SK-N-SH (cell line): ENCODE results near the gene DDX1. TPM values are rescaled to one million over a fixed set of nuclear protein-coding genes. Genes with fewer than 3 reads are reported as not detected.

Experiments used
- CTCF ChIA-PET: fragments of 300-600, 350-600 bp; formaldehyde crosslinking; extraction: SDS; loops from one replicate; lab custom pipeline; 2021; lab: Yijun Ruan, JAX
- POLR2A ChIA-PET: fragments of 350-600 bp; sonication (Branson Sonifier 250); formaldehyde crosslinking; extraction: SDS; loops from one replicate; lab custom pipeline; 2020; ENCODE audit warnings: antibody characterized with exemption, inconsistent platforms; lab: Yijun Ruan, JAX
- DNase-seq: peaks from one replicate; pipeline ENCODE4 v3.0.0; 2012
- H2AFZ ChIP-seq: fragments of 200-600 bp; sonication (generic); 2 replicates; pipeline ENCODE4 v1.8.1; 2016; ENCODE audit warnings: antibody characterized with exemption, mild to moderate bottlenecking, low read depth
- H3F3A ChIP-seq: fragments of 200-600 bp; sonication (generic); replicated peaks from 2 replicates; pipeline ENCODE3; 2016; ENCODE audit warnings: antibody characterized with exemption, mild to moderate bottlenecking; ENCODE audit not compliant: insufficient read depth
- H3K27ac ChIP-seq, 2 experiments: fragments of 200-500 bp in 1 of 2; fragments of 200-600 bp in 1 of 2; sonication (Bioruptor generic) in 1 of 2; sonication (generic), shearing (Covaris generic) in 1 of 2; 2 replicates each; pipeline versions ENCODE4 v1.5.1 to v1.6.1; 2014 to 2016; ENCODE audit warnings: low read depth in 2 of 2, inconsistent platforms in 1 of 2, low read length in 1 of 2, mild to moderate bottlenecking in 1 of 2, mixed read lengths in 1 of 2
- H3K27me3 ChIP-seq: fragments of 200-600 bp; sonication (generic), shearing (Covaris generic); 2 replicates; pipeline ENCODE4 v1.6.1; 2016; ENCODE audit warnings: mixed run types; ENCODE audit not compliant: insufficient read depth
- H3K36me3 ChIP-seq, 2 experiments: fragments of 200-500 bp in 1 of 2; fragments of 200-600 bp in 1 of 2; sonication (Bioruptor generic) in 1 of 2; sonication (generic) in 1 of 2; replicated peaks in 1 of 2; 2 replicates each; pipeline versions ENCODE3 to v1.5.1; 2014 to 2016; ENCODE audit warnings: low read length in 1 of 2, mild to moderate bottlenecking in 1 of 2; ENCODE audit not compliant: insufficient read depth in 2 of 2, control insufficient read depth in 1 of 2
- H3K4me1 ChIP-seq, 2 experiments: fragments of 200-500 bp in 1 of 2; fragments of 200-600 bp in 1 of 2; sonication (Bioruptor generic) in 1 of 2; sonication (generic), shearing (Covaris generic) in 1 of 2; 2 replicates each; pipeline versions ENCODE4 v1.5.1 to v1.6.1; 2014 to 2016; ENCODE audit warnings: low read depth in 1 of 2, low read length in 1 of 2, mixed run types in 1 of 2; ENCODE audit not compliant: insufficient read depth in 2 of 2, control insufficient read depth in 1 of 2
- H3K4me2 ChIP-seq: fragments of 200-600 bp; sonication (generic), shearing (Covaris generic); 2 replicates; pipeline ENCODE4 v1.6.1; 2017; ENCODE audit warnings: mixed run types
- H3K4me3 ChIP-seq, 2 experiments: fragments of 200-500 bp in 1 of 2; fragments of 200-600 bp in 1 of 2; sonication (Bioruptor generic) in 1 of 2; sonication (generic), shearing (Covaris generic) in 1 of 2; 2 replicates each; pipeline versions ENCODE4 v1.5.1 to v1.8.1; 2014 to 2016; ENCODE audit warnings: low read depth in 2 of 2, inconsistent platforms in 1 of 2, low read length in 1 of 2, mild to moderate bottlenecking in 1 of 2, mixed read lengths in 1 of 2, moderate library complexity in 1 of 2
- H3K79me2 ChIP-seq: fragments of 200-600 bp; sonication (generic); 2 replicates; pipeline ENCODE4 v1.8.1; 2017; ENCODE audit warnings: mild to moderate bottlenecking; ENCODE audit not compliant: insufficient read depth
- H3K9ac ChIP-seq: fragments of 200-600 bp; sonication (generic); 2 replicates; pipeline ENCODE4 v1.6.1; 2017; ENCODE audit warnings: mixed run types
- H3K9me2 ChIP-seq: fragments of 200-600 bp; sonication (generic); 2 replicates; pipeline ENCODE4 v1.6.1; 2017; ENCODE audit warnings: mixed run types
- H3K9me3 ChIP-seq: fragments of 200-600 bp; sonication (generic); 2 replicates; pipeline ENCODE4 v1.6.1; 2017; ENCODE audit warnings: mixed run types, mild to moderate bottlenecking, moderate library complexity
- H4K20me1 ChIP-seq: fragments of 200-600 bp; sonication (generic); 2 replicates; pipeline ENCODE4 v1.6.1; 2017; ENCODE audit warnings: mild to moderate bottlenecking, mixed run types; ENCODE audit not compliant: insufficient read depth
- CHD2 ChIP-seq: fragments of 150-350 bp; IDR thresholded peaks from 2 replicates; pipeline ENCODE4 v1.6.1; 2018; ENCODE audit warnings: low read length; ENCODE audit not compliant: partially characterized antibody
- ELF1 ChIP-seq: IDR thresholded peaks from 2 replicates; pipeline ENCODE4 v1.4.0; 2012
- EP300 ChIP-seq, 2 experiments: IDR thresholded peaks; 2 replicates each; pipeline versions ENCODE4 v1.4.0 to v1.6.1; 2012; ENCODE audit warnings: borderline replicate concordance in 1 of 2, low read depth in 1 of 2, low read length in 1 of 2
- EZH2phosphoT487 ChIP-seq: fragments of 200-600 bp; sonication (generic); IDR thresholded peaks from 2 replicates; pipeline ENCODE4 v1.6.1; 2017; ENCODE audit warnings: low read depth, mixed run types, mild to moderate bottlenecking, antibody characterized with exemption, moderate library complexity, borderline replicate concordance
- FOXJ3 ChIP-seq: sonication (generic); formaldehyde crosslinking; IDR thresholded peaks from 2 replicates; pipeline ENCODE4 v1.5.1; 2020; ENCODE audit warnings: mild to moderate bottlenecking, missing genetic modification reagents
- FOXM1 ChIP-seq: IDR thresholded peaks from 2 replicates; pipeline ENCODE4 v1.4.0; 2012; ENCODE audit warnings: low read depth, mild to moderate bottlenecking
- IRF3 ChIP-seq: fragments of 150-350 bp; IDR thresholded peaks from 2 replicates; pipeline ENCODE4 v1.6.1; 2016; ENCODE audit warnings: mild to moderate bottlenecking, low read depth, low read length
- JUND ChIP-seq: IDR thresholded peaks from 2 replicates; pipeline ENCODE4 v1.4.0; 2012
- MAX ChIP-seq: IDR thresholded peaks from 2 replicates; pipeline ENCODE4 v1.4.0; 2012; ENCODE audit warnings: low read depth
- MXI1 ChIP-seq: IDR thresholded peaks from 2 replicates; pipeline ENCODE4 v1.6.1; 2012; ENCODE audit warnings: mild to moderate bottlenecking, low read depth, low read length, improper control_type of control experiment
- NFIC ChIP-seq: IDR thresholded peaks from 2 replicates; pipeline ENCODE4 v1.4.0; 2012; ENCODE audit warnings: borderline replicate concordance
- NRF1 ChIP-seq: IDR thresholded peaks from 2 replicates; pipeline ENCODE4 v1.6.1; 2012; ENCODE audit warnings: low read depth, mild to moderate bottlenecking, low read length
- POLR2AphosphoS5 ChIP-seq: IDR thresholded peaks from 2 replicates; pipeline ENCODE4 v1.6.1; 2012; ENCODE audit warnings: low read depth, low read length
- RCOR1 ChIP-seq: fragments of 150-350 bp; IDR thresholded peaks from 2 replicates; pipeline ENCODE4 v1.6.1; 2017; ENCODE audit warnings: antibody characterized with exemption, low read length
- RXRA ChIP-seq: IDR thresholded peaks from 2 replicates; pipeline ENCODE4 v1.4.0; 2012; ENCODE audit warnings: low read depth, mild to moderate bottlenecking, borderline replicate concordance
- TAF1 ChIP-seq: IDR thresholded peaks from 2 replicates; pipeline ENCODE4 v1.6.1; 2012; ENCODE audit warnings: low read depth, mild to moderate bottlenecking, low read length, moderate library complexity, borderline replicate concordance
- TEAD4 ChIP-seq: IDR thresholded peaks from 2 replicates; pipeline ENCODE4 v1.4.0; 2012; ENCODE audit warnings: mild to moderate bottlenecking, borderline replicate concordance; ENCODE audit not compliant: insufficient read depth
- YY1 ChIP-seq: IDR thresholded peaks from 2 replicates; pipeline ENCODE4 v1.4.0; 2012; ENCODE audit warnings: low read depth, mild to moderate bottlenecking
- ZBTB33 ChIP-seq: IDR thresholded peaks from 2 replicates; pipeline ENCODE4 v1.4.0; 2012; ENCODE audit warnings: low read depth, borderline replicate concordance
- polyA plus RNA-seq, 3 experiments: library from polyadenylated mRNA; depleted of rRNA; stranded (reverse); fragments of >200 nt; gene quantifications; 2 replicates each; pipeline ENCODE4 v1.2.3, GENCODE V29; 2012

The DDX1 gene
- polyA plus RNA-seq, 1 of the 3 experiments (the other 2 are of a cell fraction): 54.5 TPM

GRCh38 chr2:15636972-15637785 is 45.5 kb downstream of the DDX1 start (continued):
- TF ChIP-seq IRF3 (no peak), RCOR1 (0 out of 2 replicates have a peak, but pooled peaks have one; percentile 42), JUND (no peak), POLR2AphosphoS5 (peak; percentile 43), NFIC (no peak), TEAD4 (no peak), TAF1 (no peak), FOXJ3 (CRISPR knock-in tag) (no peak), NRF1 (no peak), CHD2 (peak; percentile 53), MXI1 (peak; percentile 38; the same call in 1 of the 2 replicates)

GRCh38 chr2:15638720-15639119 is 47.1 kb downstream of the DDX1 start:
- Histone ChIP-seq H3F3A (peaks cover 4% of the 10 kb centered on the region), H2AFZ (no peak overlapping the region), H3K4me2 (no peak overlapping the region), H3K4me1 (peaks cover 5 to 8% of the 10 kb centered on the region in 2 experiments; a peak in 1 of 4 replicates), H3K79me2 (no peaks in the 10 kb centered on the region), H3K27ac (no peak overlapping the region), H3K9me2 (no peaks in the 10 kb centered on the region), H4K20me1 (no peaks in the 10 kb centered on the region), H3K4me3 (no peak overlapping the region), H3K9ac (no peak overlapping the region), H3K27me3 (no peaks in the 10 kb centered on the region), H3K9me3 (no peaks in the 10 kb centered on the region), H3K36me3 (peaks cover 27 to 35% of the 10 kb centered on the region in 2 experiments)
- POLR2A ChIA-PET: no interaction called here
- TF ChIP-seq CHD2: no peak
- TF ChIP-seq NFIC: no peak
- TF ChIP-seq TEAD4: no peak
- TF ChIP-seq FOXJ3 (CRISPR knock-in tag): no peak
- no peak for TF ChIP-seq EP300 (IDR thresholded peaks at IDR 0.05; ENCODE audit: borderline replicate concordance in 1 of 2, low read depth in 1 of 2, low read length in 1 of 2)
- TF ChIP-seq YY1: no peak
- no peak for TF ChIP-seq MAX
- TF ChIP-seq POLR2AphosphoS5: no peak
- TF ChIP-seq JUND: no peak
- no peak for TF ChIP-seq NRF1
- no peak for TF ChIP-seq IRF3
- no peak for TF ChIP-seq TAF1
- no peak for TF ChIP-seq ELF1
- no peak for TF ChIP-seq FOXM1
- no peak for TF ChIP-seq RXRA
- TF ChIP-seq ZBTB33: no peak
- no peak for TF ChIP-seq EZH2phosphoT487
- CTCF ChIA-PET: interaction anchor here (1.0 to 18.8 kb wide), 22 partner anchors 10 to 1118 kb away, joined by 3 to 214 read pairs (median 5); partner anchors contain the start of gene MYCN
- DNase-seq: no peak
